Left lung (tissue), 10 donors: ENCODE measurements around the gene IL4R. TPM values are rescaled to one million over a fixed set of nuclear protein-coding genes. Genes with fewer than 3 reads are reported as not detected.

Experiments used
- ATAC-seq: fragments of 200-7000 bp; cut with Tn5 transposase; one replicate; pipeline ENCODE4 v1.9.1; 2020; ENCODE audit warnings: moderate library complexity
- DNase-seq, 4 donors: peaks; one replicate each; pipeline ENCODE4 v3.0.0-alpha.2; 2013 to 2020
- H3K27ac ChIP-seq, 2 donors: fragments of 200-600 bp; sonication (generic) in 1 of 2; one replicate each; pipeline versions ENCODE4 v1.5.0 to v1.8.0; 2020 to 2021
- H3K27me3 ChIP-seq, 2 donors: fragments of 200-600 bp; sonication (generic) in 1 of 2; one replicate each; pipeline versions ENCODE4 v1.5.0 to v1.8.0; 2020 to 2021
- H3K36me3 ChIP-seq, 2 donors: fragments of 200-600 bp; sonication (generic) in 1 of 2; one replicate each; pipeline versions ENCODE4 v1.5.0 to v1.8.0; 2020 to 2021
- H3K4me1 ChIP-seq, 2 donors: fragments of 200-600 bp; one replicate each; pipeline ENCODE4 v1.8.0; 2021
- H3K4me3 ChIP-seq, 2 donors: fragments of 200-600 bp; sonication (generic) in 1 of 2; one replicate each; pipeline versions ENCODE4 v1.5.0 to v1.8.0; 2020 to 2021; ENCODE audit warnings: mild to moderate bottlenecking in 1 of 2
- H3K9me3 ChIP-seq, 2 donors: fragments of 200-600 bp; sonication (generic) in 1 of 2; one replicate each; pipeline versions ENCODE4 v1.5.0 to v1.8.0; 2020 to 2021
- intact Hi-C, 2 donors: fragments of 100-400 bp; cut with DNase I; formaldehyde crosslinking; loops; one replicate each; pipeline versions ENCODE4 v1.11.2 to v1.14.2; 2022
- polyA plus RNA-seq, 6 donors: library from polyadenylated mRNA; unstranded; fragments of 120-200 nt; gene quantifications; one replicate each; pipeline ENCODE4 v1.2.1, GENCODE V29; 2013; ENCODE audit not compliant: insufficient read length in 6 of 6
- total RNA-seq, 2 donors: library from RNA; stranded (reverse); fragmentation: NEBNext Ultra II Directional; extraction: Animal tissue kit (Norgen Biotek cat#: 25700); gene quantifications; one replicate each; pipeline ENCODE4 v1.2.1, GENCODE V29; 2021
- TF ChIP-seq, protein P1 (sequence below), 2 donors: fragments of 200-600 bp; sonication (generic) in 1 of 2; IDR thresholded peaks; one replicate each; pipeline versions ENCODE4 v1.5.0 to v1.8.0; 2021; ENCODE audit warnings: antibody characterized with exemption in 2 of 2
- donor health status: DM: no; HTN: yes; CAD: no.
- donor health status: DM: no; HTN: no; CAD: no.

Gene IL4R
- total and polyA plus RNA-seq, 8 donors, result 29.4 to 133 (median 35.9) TPM

DNA sequence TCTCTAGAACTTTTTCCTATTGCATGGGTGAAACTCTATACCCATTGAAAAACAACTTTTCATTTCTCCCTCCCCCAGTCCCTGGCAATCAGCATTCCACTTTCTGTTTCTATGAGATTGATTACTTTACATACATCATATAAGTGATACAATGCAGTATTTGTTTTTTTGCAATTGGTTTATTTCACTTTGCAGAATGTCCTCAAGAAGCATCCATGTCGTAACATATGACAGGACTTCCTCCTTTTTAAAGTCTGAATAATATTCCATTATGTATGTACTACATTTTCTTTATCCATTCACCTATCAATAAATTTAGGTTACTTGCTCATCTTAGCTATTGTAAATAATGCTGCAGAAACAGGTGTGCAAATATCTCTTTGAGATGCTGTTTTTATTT is 97.0 kb downstream of the IL4R start:
- ATAC-seq, result no peak
- TF ChIP-seq, protein P1, sequence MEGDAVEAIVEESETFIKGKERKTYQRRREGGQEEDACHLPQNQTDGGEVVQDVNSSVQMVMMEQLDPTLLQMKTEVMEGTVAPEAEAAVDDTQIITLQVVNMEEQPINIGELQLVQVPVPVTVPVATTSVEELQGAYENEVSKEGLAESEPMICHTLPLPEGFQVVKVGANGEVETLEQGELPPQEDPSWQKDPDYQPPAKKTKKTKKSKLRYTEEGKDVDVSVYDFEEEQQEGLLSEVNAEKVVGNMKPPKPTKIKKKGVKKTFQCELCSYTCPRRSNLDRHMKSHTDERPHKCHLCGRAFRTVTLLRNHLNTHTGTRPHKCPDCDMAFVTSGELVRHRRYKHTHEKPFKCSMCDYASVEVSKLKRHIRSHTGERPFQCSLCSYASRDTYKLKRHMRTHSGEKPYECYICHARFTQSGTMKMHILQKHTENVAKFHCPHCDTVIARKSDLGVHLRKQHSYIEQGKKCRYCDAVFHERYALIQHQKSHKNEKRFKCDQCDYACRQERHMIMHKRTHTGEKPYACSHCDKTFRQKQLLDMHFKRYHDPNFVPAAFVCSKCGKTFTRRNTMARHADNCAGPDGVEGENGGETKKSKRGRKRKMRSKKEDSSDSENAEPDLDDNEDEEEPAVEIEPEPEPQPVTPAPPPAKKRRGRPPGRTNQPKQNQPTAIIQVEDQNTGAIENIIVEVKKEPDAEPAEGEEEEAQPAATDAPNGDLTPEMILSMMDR (IDR thresholded peaks at IDR 0.05), result no peak
- intact Hi-C loops, result no loop called here
- no peaks in the 10 kb centered on the region for H3K27me3 ChIP-seq
- H3K4me1 ChIP-seq, result peaks cover 6 to 41% of the 10 kb centered on the region in 2 donors
- H3K9me3 ChIP-seq, result no peaks in the 10 kb centered on the region
- no peak overlapping the region for H3K4me3 ChIP-seq
- no peak overlapping the region for H3K27ac ChIP-seq
- H3K36me3 ChIP-seq, result no peaks in the 10 kb centered on the region
- no peak for DNase-seq

DNA sequence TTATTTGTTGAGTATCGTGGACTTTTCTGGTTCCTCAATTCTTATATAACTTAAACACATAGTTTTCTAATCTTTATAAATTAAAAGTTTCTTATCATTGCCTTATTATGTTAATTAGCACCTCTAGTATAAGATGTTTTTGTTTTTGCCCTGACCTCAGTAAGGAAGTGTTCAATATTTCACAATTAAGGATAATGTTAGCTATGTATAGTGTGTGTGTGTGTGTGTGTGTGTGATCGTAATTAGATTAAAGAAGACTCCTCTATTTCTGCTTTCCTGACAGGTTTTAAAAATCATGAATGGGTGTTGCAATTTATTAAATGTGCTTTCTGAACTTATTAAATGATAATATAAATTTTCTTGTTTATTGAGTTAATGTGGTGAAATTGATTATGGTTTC is 100.2 kb downstream of the IL4R start:
- no peak for DNase-seq
- no peak overlapping the region for H3K4me3 ChIP-seq
- ATAC-seq, result no peak

More for the DNA sequence above, 100.2 kb downstream of the IL4R start:
- Histone ChIP-seq H3K27ac (no peak overlapping the region), H3K4me1 (peaks cover 0 to 28% of the 10 kb centered on the region in 2 donors), H3K9me3 (no peaks in the 10 kb centered on the region), H3K27me3 (no peaks in the 10 kb centered on the region), H3K36me3 (no peaks in the 10 kb centered on the region)
- TF ChIP-seq, protein P1 (IDR thresholded peaks at IDR 0.05), result no peak
- intact Hi-C loops, result no loop called here

Other genes starting within 250 kb of the IL4R start
- not detected for gene C16orf82, start 247.0 kb upstream of the IL4R start, total RNA-seq
- gene C16orf82, start 247.0 kb upstream of the IL4R start, polyA plus RNA-seq, result not detected
- 1 to 10 TPM; 5.2 to 7.6 TPM for gene KDM8, start 110.4 kb upstream of the IL4R start, total RNA-seq
- gene KDM8, start 110.4 kb upstream of the IL4R start, polyA plus RNA-seq, result 1 to 10 TPM; 8.0 to 9.9 (median 9.2) TPM
- 10 to 100 TPM; 48.6 to 52.7 TPM for gene NSMCE1, start 45.2 kb upstream of the IL4R start, total RNA-seq
- gene NSMCE1, start 45.2 kb upstream of the IL4R start, polyA plus RNA-seq, result 10 to 100 TPM; 61.5 to 71.7 (median 67.0) TPM
- 1 to 10 TPM; 3.9 to 4.2 TPM for gene IL21R, start 88.2 kb downstream of the IL4R start, total RNA-seq
- 1 to 10 TPM; 1.2 to 4.3 (median 3.8) TPM for gene IL21R, start 88.2 kb downstream of the IL4R start, polyA plus RNA-seq
- 10 to 100 TPM; 61.5 to 63.4 TPM for gene GTF3C1, start 235.9 kb downstream of the IL4R start, total RNA-seq
- gene GTF3C1, start 235.9 kb downstream of the IL4R start, polyA plus RNA-seq, result 100 to 1,000 TPM in 2 of 6 donors, 10 to 100 TPM in 4; 93.0 to 111 (median 98.9) TPM
- gene KATNIP, start 236.2 kb downstream of the IL4R start, total RNA-seq, result 10 to 100 TPM; 23.4 to 29.2 TPM
- gene KATNIP, start 236.2 kb downstream of the IL4R start, polyA plus RNA-seq, result 10 to 100 TPM; 18.1 to 21.8 (median 21.1) TPM